Stimulated activated CD4-positive, alpha-beta T cell treated with anti-CD3 and anti-CD28 coated beads, TNF-alpha, amount 100 ng/mL, for 1 hour (primary cell): ENCODE measurements around the gene CCDC14.
"Not testable (repeated sequence)": the region's sequence is repeated elsewhere in the genome, so short reads cannot be mapped to it uniquely, and the experiment has no call there.

ENCODE experiments used
- DNase-seq, 3 donors: peaks; one replicate each; pipeline ENCODE4 v3.0.0-alpha.2; 2020; ENCODE audit warnings: low read depth in 3 of 3, low spot score in 1 of 3

The CCDC14 gene

DNA sequence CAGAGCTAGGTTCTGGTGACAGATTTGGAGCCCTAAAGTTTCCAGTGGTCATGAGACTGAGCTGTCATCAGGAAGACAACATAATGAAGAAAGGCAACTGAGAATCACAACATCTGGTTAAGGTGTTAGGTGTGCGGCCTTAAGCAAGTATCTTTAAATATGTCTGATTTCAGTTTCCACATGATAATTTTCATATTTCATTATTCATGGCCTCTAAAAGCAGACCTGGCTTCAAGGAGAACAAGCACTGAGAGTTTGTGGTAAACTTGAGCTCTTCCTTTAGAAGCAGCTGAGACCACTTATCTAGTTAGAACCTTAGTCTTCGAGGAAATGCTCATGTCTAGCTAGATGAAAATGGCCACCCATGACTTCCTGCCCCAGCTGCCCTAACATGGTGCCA is 51.2 kb downstream of the CCDC14 start:
- no peak for DNase-seq

DNA sequence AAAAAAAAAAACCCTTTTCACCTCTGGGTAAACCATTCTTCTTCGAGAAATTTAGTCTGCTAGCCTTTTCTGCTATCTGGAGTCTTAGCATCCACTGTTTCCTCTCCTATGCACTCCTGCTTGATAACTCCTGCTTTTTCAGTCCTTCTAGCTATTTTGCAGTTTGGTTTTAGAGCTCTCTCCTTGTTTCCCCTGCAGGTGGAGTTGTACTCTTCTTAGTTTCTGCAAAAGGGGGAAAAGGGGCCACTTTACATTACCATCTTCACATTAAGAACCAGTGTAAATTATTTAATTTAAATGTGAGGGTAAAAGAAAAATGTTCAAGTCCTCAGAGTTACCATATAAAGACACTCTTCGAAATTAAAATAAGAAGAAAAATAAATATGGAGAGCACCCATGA is 53.3 kb downstream of the CCDC14 start:
- no peak for DNase-seq

- no peak for DNase-seq
Observed at GRCh38 chr3:123899300-123899865, 61.6 kb downstream of the CCDC14 start.

DNA sequence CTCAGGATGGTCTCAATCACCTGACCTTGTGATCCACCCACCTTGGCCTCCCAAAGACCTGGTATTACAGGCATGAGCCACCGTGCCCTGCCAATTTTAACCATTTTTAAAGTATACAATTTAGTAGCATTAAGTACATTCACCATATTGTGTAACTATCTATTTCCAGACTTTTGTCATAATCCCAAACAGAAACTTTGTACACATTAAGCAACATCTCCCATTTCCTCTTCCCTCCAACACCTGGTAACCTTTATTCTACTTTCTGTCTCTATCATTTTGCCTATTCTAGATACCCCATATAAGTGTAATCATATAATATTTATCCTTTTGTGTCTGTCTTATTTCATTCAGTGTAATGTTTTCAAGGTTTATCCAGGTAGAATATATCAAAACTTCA is 68.0 kb downstream of the CCDC14 start:
- no peak for DNase-seq

DNA sequence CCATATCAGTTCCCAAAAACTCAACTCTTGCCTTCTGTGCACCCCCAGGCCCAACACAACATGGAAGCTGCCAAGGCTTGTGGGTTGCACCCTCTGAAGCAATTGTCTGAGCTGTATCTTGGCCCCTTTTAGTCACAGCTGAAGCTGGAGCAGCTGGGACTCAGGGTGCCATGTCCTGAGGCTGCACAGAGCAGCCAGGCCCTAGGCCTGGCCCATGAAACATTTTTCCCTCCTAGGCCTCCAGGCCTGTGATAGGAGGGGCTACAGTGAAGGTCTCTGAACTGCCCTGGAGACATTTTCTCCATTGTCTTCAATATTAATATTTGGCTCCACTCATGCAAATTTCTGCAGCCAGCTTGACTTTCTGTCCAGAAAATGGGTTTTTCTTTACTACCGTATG is 68.8 kb downstream of the CCDC14 start:
- DNase-seq: no peak

GRCh38 chr3:123890991-123891390 is 70.0 kb downstream of the CCDC14 start:
- DNase-seq: not testable (repeated sequence)

- not testable (repeated sequence) for DNase-seq
Observed at GRCh38 chr3:123890162-123890561, 70.9 kb downstream of the CCDC14 start.

GRCh38 chr3:123884993-123885392 is 76.0 kb downstream of the CCDC14 start:
- DNase-seq: no peak

GRCh38 chr3:123884203-123884831 is 76.7 kb downstream of the CCDC14 start, which contains the start of gene MYLK:
Gene MYLK (minus strand): TSS chr3:123884332. CDS start chr3:123793841, 90,491 bp downstream.
- no peak for DNase-seq

DNA sequence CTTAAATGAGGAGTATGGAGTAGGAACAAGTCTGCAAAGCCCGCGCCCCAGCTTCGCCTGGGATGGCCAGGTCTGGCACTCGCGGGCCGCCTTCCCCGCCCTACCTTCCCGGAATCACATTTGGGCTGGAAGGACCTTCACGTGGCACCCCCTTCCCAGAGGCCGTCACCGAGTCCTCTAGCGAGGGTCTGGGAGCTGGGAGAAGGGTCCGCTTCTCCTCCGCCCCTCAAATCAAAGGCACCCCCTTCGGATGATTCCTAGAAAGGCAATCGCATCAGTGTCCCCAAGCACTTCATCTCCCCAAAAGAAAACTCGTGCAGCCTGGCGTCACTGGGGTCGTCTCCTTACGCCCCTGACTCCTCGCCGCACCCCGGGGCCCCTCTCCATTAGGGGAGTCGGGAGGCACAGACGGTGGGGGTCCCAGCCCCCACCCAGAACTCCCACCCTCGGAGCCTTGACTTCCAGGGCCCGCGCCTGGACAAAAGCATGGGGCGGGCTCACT is 77.3 kb downstream of the CCDC14 start:
- DNase-seq: no peak

- DNase-seq: no peak
Observed at GRCh38 chr3:123883111-123883510, 77.9 kb downstream of the CCDC14 start.

GRCh38 chr3:123881771-123882170 is 79.3 kb downstream of the CCDC14 start:
- DNase-seq: no peak

- no peak for DNase-seq
Observed at GRCh38 chr3:123880998-123881561, 79.9 kb downstream of the CCDC14 start.

DNA sequence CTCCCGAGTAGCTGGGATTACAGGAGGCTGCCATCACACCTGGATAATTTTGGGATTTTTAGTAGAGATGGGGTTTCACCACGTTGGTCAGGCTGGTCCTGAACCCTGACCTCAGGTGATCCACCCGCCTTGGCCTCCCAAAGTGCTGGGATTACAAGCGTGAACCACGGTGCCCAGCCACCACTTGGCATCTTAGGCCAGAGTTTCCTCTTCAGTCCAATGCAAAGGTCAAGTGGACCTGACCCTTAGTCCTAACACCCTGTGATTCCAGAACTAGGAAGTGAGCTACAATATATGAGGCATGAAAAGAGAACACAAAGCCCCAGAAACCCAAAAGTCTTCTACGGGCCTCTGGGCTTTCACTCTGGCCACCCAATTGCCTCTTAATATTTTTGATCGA is 82.2 kb downstream of the CCDC14 start:
- DNase-seq: no peak

DNA sequence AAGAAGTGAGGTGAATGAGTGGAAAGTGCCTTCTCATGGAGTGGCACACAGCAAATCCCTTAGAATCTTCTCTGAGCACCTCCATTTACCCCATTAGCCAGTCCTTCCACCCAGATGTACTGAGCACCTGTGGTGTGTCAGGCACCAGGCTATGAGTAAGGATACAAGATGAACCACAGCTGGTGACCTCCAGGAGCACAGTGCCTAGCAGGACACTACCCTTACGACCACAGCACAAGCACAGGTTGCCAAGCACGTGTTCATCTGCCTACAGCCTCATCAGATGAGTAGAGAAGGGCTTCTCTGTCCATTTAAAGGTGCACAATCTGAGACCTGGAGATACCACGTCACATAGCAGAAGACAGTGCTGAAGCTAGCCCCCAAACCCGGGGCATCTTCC is 83.1 kb downstream of the CCDC14 start:
- DNase-seq: no peak

- DNase-seq: no peak
Observed at GRCh38 chr3:123877466-123877865, 83.6 kb downstream of the CCDC14 start.

DNA sequence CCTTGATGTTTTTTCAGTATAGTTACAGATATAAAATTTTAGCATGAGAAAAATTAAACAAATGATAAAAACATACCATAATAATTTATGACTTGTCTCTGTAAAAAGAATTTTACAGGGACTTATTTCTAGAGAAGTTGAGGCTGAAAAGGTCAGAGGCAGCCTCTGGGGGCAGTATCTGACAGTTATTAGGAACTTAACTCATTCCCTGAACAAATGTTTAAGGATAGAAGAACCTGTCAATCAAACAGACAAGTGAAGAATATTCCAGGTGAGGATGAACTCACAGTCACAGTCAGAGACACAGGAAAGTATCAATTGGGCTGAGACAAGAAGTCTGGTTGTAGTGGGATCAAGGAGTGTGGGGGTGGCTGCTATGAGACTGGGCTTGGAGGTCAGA is 84.2 kb downstream of the CCDC14 start:
- DNase-seq: no peak

DNA sequence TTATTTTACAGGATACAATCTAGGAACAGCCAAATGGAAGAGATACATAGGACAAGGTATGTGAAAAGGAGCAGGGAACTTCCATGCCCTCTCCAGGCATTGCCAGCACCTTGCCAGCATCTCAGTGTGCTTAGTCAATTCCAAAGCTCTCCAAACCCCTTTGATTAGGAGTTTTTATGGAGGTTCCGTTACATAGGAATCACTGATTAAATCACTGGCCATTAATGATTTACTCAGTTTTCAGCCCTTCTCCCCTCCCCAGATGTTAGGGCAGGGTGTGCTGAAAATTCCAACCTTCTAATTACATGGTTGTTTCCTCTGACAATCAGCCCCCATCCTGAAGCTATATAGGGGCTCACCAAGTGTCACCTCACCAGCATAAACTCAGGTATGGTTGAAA is 88.4 kb downstream of the CCDC14 start:
- no peak for DNase-seq

DNA sequence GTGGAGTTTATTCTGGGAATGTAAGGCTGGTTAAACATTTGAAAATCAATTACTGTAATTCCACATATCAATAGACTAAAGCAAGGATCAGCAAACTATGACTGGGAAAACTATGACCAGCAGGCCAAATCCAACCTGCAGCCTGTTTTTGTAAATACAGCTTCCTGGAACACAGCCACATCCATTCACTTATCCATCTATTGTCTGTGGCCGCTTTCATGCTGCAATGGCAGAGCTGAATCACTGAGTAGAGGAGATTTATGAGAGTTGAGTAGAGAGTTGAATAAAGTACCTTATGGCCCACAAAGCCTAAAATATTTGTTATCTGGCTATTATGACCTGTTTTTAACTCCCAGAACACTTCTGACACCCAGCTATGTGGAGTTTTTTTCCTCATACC is 89.1 kb downstream of the CCDC14 start:
- no peak for DNase-seq

DNA sequence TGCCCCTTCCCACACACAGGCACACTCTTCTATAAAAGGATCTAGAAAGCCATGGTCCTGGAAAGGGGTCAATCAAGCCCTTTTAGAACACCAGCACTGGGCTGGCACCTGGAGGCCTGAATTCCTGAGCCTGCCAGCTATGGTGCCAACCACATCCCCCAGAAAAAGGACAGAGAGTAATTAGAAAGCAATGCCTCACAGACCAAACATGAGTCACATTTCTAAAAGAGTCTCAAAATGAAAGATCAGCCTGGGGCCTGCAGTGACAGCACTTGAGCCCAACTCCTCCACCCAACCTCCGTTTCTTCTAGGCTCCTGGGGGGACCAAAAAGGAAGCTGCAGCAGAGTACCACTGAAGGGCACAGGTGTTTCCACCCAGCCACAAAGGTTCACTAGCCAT is 91.0 kb downstream of the CCDC14 start:
- DNase-seq: no peak

GRCh38 chr3:123869165-123869564 is 91.9 kb downstream of the CCDC14 start:
- no peak for DNase-seq

DNA sequence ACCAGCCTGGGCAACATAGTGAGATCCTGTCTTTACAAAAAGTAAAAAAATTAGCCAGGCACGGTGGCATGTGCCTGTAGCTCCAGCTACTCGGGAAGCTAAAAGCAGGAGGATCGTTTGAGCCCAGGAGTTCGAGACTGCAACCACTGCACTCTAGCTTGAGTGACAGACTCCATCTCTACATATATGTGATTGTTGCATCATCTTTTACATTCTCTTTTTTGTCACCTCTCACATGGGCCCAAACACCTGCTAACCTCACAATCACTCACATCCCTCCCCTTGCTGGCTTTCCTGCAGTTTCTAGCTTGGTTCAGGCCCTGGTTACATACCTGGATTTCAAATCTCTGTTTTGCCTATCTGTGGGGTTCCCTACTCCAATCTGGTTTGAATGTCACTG is 96.3 kb downstream of the CCDC14 start:
- DNase-seq: no peak
